ENCODE data around the gene MBD3.

The MBD3 gene

DNA sequence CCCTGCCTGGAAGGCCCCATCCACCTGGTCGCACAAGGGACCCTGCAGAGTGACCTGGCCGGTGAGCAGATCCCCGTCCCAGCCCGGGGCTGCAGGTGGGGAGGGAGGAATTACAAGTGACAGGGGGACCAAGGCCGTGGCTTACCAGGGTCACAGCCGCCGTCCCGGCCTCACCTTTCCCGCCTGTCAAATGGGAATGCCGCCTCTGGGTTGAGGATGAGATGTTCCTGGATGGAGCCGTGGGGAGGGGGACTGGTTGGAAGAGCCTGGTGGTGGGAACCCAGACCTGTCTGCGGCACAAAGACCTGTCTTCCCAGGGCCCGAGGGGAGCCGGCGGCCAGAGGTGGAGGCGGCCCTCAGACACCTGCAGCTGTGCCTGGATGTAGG is 63.2 kb downstream of the MBD3 start:
- Histone ChIP-seq H3K4me3 (IDR thresholded peaks at IDR 0.05; ENCODE audit: insufficient read depth, low read depth, low read length) (no peak overlapping the region), H2AFZ (ENCODE audit: low read depth) (no peak overlapping the region), H3K4me2 (no peak overlapping the region), H3K27ac (no peak overlapping the region), H3K4me1 (ENCODE audit: low read depth, poor library complexity, severe bottlenecking) (no peaks in the 10 kb centered on the region), H3K9ac (no peak overlapping the region), H3K79me2 (ENCODE audit: insufficient read depth, low read depth) (no peaks in the 10 kb centered on the region), H3K27me3 (ENCODE audit: insufficient read depth, low read depth) (peaks cover 59% of the 10 kb centered on the region), H3K36me3 (ENCODE audit: insufficient read depth) (no peaks in the 10 kb centered on the region), H4K20me1 (ENCODE audit: insufficient read depth) (no peaks in the 10 kb centered on the region)
- TF ChIP-seq, protein P1, sequence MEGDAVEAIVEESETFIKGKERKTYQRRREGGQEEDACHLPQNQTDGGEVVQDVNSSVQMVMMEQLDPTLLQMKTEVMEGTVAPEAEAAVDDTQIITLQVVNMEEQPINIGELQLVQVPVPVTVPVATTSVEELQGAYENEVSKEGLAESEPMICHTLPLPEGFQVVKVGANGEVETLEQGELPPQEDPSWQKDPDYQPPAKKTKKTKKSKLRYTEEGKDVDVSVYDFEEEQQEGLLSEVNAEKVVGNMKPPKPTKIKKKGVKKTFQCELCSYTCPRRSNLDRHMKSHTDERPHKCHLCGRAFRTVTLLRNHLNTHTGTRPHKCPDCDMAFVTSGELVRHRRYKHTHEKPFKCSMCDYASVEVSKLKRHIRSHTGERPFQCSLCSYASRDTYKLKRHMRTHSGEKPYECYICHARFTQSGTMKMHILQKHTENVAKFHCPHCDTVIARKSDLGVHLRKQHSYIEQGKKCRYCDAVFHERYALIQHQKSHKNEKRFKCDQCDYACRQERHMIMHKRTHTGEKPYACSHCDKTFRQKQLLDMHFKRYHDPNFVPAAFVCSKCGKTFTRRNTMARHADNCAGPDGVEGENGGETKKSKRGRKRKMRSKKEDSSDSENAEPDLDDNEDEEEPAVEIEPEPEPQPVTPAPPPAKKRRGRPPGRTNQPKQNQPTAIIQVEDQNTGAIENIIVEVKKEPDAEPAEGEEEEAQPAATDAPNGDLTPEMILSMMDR (conservative IDR thresholded peaks at IDR 0.05; ENCODE audit: low read depth, low read length), result no peak

DNA sequence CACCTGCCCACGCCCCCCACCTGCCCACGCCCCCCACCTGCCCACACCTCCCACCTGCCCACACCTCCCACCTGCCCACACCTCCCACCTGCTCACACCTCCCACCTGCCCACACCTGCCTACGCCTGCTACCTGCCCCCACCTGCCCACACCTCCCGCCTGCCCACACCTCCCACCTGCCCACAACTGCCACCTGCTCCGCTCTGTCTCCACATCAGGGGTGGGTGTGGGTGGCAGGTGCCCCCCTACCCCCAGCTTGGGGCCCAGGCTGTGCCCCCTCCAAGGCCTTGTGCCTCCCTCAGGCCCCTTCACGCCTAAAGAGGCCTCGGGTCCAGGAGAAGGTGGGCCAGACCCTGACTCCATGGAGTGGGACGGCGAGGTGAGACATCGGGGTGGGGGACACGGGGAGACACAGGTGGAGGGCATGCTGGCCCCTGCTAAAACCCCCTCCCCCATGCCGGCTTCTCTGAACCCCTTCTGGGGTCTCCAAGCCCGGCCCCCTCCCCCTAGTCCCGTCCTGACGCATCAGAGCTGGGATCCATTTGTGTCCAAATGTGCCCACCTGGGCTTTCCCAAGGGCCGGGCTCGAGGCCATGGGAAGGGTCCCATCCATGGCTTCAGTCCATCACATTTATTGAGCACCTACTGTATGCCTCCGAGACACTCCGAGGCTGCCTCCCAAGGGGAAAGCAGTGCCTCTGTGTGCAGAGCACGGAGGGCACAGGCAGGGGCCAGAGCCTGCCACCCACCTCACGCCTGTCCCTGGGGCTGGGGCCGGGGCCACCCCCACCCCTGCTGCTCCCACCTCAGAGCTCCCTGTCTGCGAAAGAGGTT is 63.9 kb downstream of the MBD3 start:
- no peak overlapping the region for H2AFZ ChIP-seq (ENCODE audit: low read depth)
- no peak overlapping the region for H3K4me3 ChIP-seq (IDR thresholded peaks at IDR 0.05; ENCODE audit: insufficient read depth, low read depth, low read length)
- H4K20me1 ChIP-seq (ENCODE audit: insufficient read depth), result no peaks in the 10 kb centered on the region
- no peaks in the 10 kb centered on the region for H3K36me3 ChIP-seq (ENCODE audit: insufficient read depth)
- no peaks in the 10 kb centered on the region for H3K79me2 ChIP-seq (ENCODE audit: insufficient read depth, low read depth)
- peaks cover 58% of the 10 kb centered on the region for H3K27me3 ChIP-seq (ENCODE audit: insufficient read depth, low read depth)
- no peak overlapping the region for H3K9ac ChIP-seq
- H3K4me1 ChIP-seq (ENCODE audit: low read depth, poor library complexity, severe bottlenecking), result no peaks in the 10 kb centered on the region
- H3K27ac ChIP-seq, result no peak overlapping the region
- TF ChIP-seq, protein P1 (conservative IDR thresholded peaks at IDR 0.05; ENCODE audit: low read depth, low read length), result no peak
- no peak overlapping the region for H3K4me2 ChIP-seq

DNA sequence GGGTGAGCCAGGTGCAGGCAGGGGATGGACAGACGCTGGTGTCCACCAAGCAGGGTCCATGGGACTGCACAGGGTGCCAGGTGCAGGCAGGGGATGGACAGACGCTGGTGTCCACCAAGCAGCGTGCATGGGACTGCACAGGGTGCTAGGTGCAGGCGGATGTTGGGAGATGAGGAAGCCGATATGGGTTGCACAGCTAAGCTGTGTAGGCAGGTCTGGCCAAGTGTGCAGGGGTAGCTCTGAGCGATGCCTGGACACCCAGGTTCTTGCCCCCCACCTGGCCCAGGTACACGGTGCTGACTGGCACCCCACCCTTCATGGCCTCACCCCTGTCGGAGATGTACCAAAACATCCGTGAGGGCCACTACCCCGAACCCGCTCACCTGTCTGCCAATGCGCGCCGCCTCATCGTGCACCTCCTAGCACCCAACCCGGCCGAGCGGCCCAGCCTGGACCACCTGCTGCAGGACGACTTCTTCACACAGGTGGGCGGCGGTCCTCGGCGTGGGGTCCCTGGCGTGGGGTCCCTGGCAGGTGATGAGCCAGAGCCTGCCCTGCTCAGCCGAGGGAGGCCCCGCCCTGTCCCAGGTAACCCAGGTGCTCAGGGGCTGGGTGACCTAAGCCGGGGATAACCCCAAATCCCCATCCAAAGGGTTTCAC is 64.9 kb downstream of the MBD3 start:
- Histone ChIP-seq H3K4me2 (no peak overlapping the region), H3K4me3 (IDR thresholded peaks at IDR 0.05; ENCODE audit: insufficient read depth, low read depth, low read length) (no peak overlapping the region), H4K20me1 (ENCODE audit: insufficient read depth) (no peaks in the 10 kb centered on the region), H3K79me2 (ENCODE audit: insufficient read depth, low read depth) (no peaks in the 10 kb centered on the region), H3K4me1 (ENCODE audit: low read depth, poor library complexity, severe bottlenecking) (no peaks in the 10 kb centered on the region), H2AFZ (ENCODE audit: low read depth) (no peak overlapping the region), H3K9ac (no peak overlapping the region), H3K27me3 (ENCODE audit: insufficient read depth, low read depth) (peaks cover 56% of the 10 kb centered on the region), H3K36me3 (ENCODE audit: insufficient read depth) (no peaks in the 10 kb centered on the region), H3K27ac (no peak overlapping the region)
- TF ChIP-seq, protein P1 (conservative IDR thresholded peaks at IDR 0.05; ENCODE audit: low read depth, low read length), result no peak

DNA sequence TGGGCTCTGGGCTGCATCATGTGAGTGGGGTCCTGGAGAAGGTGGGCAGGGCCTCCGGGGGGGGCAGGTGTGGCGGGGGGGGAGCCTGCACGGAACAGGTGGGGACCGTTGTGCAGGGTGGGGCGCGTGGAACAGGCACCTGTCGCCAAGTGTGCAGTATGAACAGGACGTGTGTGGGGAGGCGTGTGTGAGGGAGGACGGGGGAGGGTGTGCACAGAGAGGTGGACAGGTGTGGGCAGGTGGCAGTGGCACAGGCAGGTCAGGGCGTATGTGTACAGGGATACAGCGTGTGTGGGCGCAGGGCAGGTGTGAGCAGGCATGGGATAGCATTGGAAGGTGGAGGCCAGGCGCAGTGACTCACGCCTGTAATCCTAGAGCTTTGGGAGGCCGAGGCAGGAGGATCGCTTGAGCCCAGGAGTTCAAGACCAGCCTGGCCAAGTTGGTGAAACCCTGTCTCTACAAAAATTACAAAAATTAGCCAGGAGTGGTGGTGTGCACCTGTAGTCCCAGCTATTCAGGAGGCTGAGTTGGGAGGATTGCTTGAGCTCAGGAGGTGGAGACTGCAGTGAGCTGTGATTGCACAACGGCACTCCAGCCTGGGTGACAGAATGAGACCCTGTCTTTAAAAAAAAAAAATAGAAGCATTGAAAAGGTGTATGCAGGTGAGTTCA is 65.6 kb downstream of the MBD3 start:
- Histone ChIP-seq H3K4me3 (IDR thresholded peaks at IDR 0.05; ENCODE audit: insufficient read depth, low read depth, low read length) (no peak overlapping the region), H3K79me2 (ENCODE audit: insufficient read depth, low read depth) (no peaks in the 10 kb centered on the region), H3K9ac (no peak overlapping the region), H3K36me3 (ENCODE audit: insufficient read depth) (no peaks in the 10 kb centered on the region), H4K20me1 (ENCODE audit: insufficient read depth) (no peaks in the 10 kb centered on the region), H3K27me3 (ENCODE audit: insufficient read depth, low read depth) (peaks cover 54% of the 10 kb centered on the region), H3K4me1 (ENCODE audit: low read depth, poor library complexity, severe bottlenecking) (no peaks in the 10 kb centered on the region), H2AFZ (ENCODE audit: low read depth) (no peak overlapping the region), H3K27ac (no peak overlapping the region), H3K4me2 (no peak overlapping the region)
- TF ChIP-seq, protein P1 (conservative IDR thresholded peaks at IDR 0.05; ENCODE audit: low read depth, low read length), result no peak

All from KMS-11 (cell line).